K562 (cell line): ENCODE data around the gene APOM. TPM values are rescaled to one million over a fixed set of nuclear protein-coding genes. Genes with fewer than 3 reads are reported as not detected.
A peak's percentile ranks its signal among the peaks of the same experiment; 100 is the strongest.

Source experiments
- ARID1B ChIP-seq: fragments of 450-650 bp; IDR thresholded peaks from 2 replicates; pipeline ENCODE4 v1.6.1; 2016; ENCODE audit warnings: antibody characterized with exemption, mild to moderate bottlenecking, inconsistent platforms
- DIDO1 ChIP-seq: fragments of 450-650 bp; IDR thresholded peaks from 2 replicates; pipeline ENCODE4 v1.6.1; 2016; ENCODE audit warnings: low read depth, missing biosample characterization, missing genetic modification characterization
- HMGN3 ChIP-seq: IDR thresholded peaks from 2 replicates; pipeline ENCODE4 v1.6.1; 2011; ENCODE audit warnings: borderline replicate concordance, low read depth, mild to moderate bottlenecking, mixed read lengths, low read length; ENCODE audit not compliant: insufficient read length; ENCODE audit errors: extremely low read depth
- KDM2B ChIP-seq: fragments of 250-450 bp; sonication (Bioruptor Pico); IDR thresholded peaks from 2 replicates; pipeline ENCODE4 v1.8.0; 2021; ENCODE audit warnings: mild to moderate bottlenecking, moderate library complexity
- KHSRP ChIP-seq: fragments of 450-650 bp; IDR thresholded peaks from 2 replicates; pipeline ENCODE4 v1.6.1; 2017
- POLR2G ChIP-seq: fragments of 200-400 bp; formaldehyde crosslinking; IDR thresholded peaks from 2 replicates; pipeline ENCODE4 v1.6.1; 2017; ENCODE audit warnings: low read depth, mild to moderate bottlenecking, antibody characterized with exemption, low read length, moderate library complexity
- SUPT5H ChIP-seq: fragments of 450-650 bp; IDR thresholded peaks from 2 replicates; pipeline ENCODE4 v1.6.1; 2016
- TARDBP ChIP-seq: fragments of 450-650 bp; IDR thresholded peaks from 2 replicates; pipeline ENCODE4 v1.6.1; 2016
- TCFL5 ChIP-seq: fragments of 250-450 bp; sonication (Bioruptor Pico); conservative IDR thresholded peaks from 2 replicates; pipeline ENCODE4 v1.6.1; 2021; ENCODE audit warnings: mild to moderate bottlenecking, moderate library complexity, matching md5 sums
- TFAM ChIP-seq: fragments of 250-450 bp; sonication (Bioruptor Pico); conservative IDR thresholded peaks from 2 replicates; pipeline ENCODE4 v1.5.0; 2021; ENCODE audit warnings: mild to moderate bottlenecking, moderate library complexity
- ZBED1 ChIP-seq: IDR thresholded peaks from 2 replicates; pipeline ENCODE4 v1.6.1; 2014
- ZNF217 ChIP-seq: sonication (generic); formaldehyde crosslinking; IDR thresholded peaks from 2 replicates; pipeline ENCODE4 v1.8.0; 2022; ENCODE audit warnings: mild to moderate bottlenecking, missing genetic modification reagents
- ZNF507 ChIP-seq: conservative IDR thresholded peaks from 2 replicates; pipeline ENCODE4 v1.6.1; 2017; ENCODE audit warnings: missing genetic modification characterization, missing compliant biosample characterization
- ZNF586 ChIP-seq: fragments of 450-650 bp; formaldehyde crosslinking; conservative IDR thresholded peaks from 2 replicates; pipeline ENCODE4 v1.4.0; 2020; ENCODE audit warnings: mild to moderate bottlenecking, moderate library complexity
- ZNF695 ChIP-seq: fragments of 450-650 bp; formaldehyde crosslinking; IDR thresholded peaks from 2 replicates; pipeline ENCODE4 v1.4.0; 2020; ENCODE audit warnings: mild to moderate bottlenecking, moderate library complexity
- ZNF785 ChIP-seq: fragments of 250-450 bp; sonication (Bioruptor Pico); IDR thresholded peaks from 2 replicates; pipeline ENCODE4 v1.4.0; 2020; ENCODE audit warnings: mild to moderate bottlenecking
- polyA plus RNA-seq, 8 experiments: library from polyadenylated mRNA; depleted of rRNA in 4 of 8; stranded (reverse) in 5 of 8; unstranded in 3 of 8; fragments of >200 nt; fragmentation: Nextera tagmentation in 2 of 8; fragmentation: Illumina TruSeq in 1 of 8; extraction: Ambion mirVana in 2 of 8; extraction: Trizol in 1 of 8; gene quantifications; 2 replicates each; pipeline versions ENCODE4 v1.2.1 to v1.2.3, GENCODE V29; 2011 to 2014; ENCODE audit warnings: inconsistent platforms in 1 of 8, missing spikeins in 1 of 8
- total RNA-seq, 7 experiments: library from RNA; depleted of rRNA in 6 of 7; stranded (reverse); fragments of >200 nt in 6 of 7; fragmentation: Illumina TruSeq in 2 of 7; extraction: Trizol in 2 of 7; gene quantifications; 2 replicates each; pipeline versions ENCODE4 v1.2.1 to v1.2.3, GENCODE V29; 2011 to 2021; ENCODE audit warnings: low replicate concordance in 1 of 7
- TF ChIP-seq, protein P1 (sequence below): fragments of 250-450 bp; sonication (Bioruptor Pico); IDR thresholded peaks from 2 replicates; pipeline ENCODE4 v1.5.0; 2020; ENCODE audit warnings: mild to moderate bottlenecking, borderline replicate concordance
- TF ChIP-seq, protein P2 (sequence below), 2 experiments: IDR thresholded peaks; 2 replicates each; pipeline ENCODE4 v1.6.1; 2012; ENCODE audit warnings: improper control_type of control experiment in 2 of 2, low read depth in 2 of 2, low read length in 2 of 2, borderline replicate concordance in 1 of 2
- TF ChIP-seq, protein P3 (sequence below): sonication (generic); formaldehyde crosslinking; IDR thresholded peaks from 2 replicates; pipeline ENCODE4 v1.8.0; 2023; ENCODE audit warnings: mild to moderate bottlenecking, missing genetic modification reagents
- TF ChIP-seq, protein P4 (sequence below): sonication (generic); IDR thresholded peaks from 2 replicates; pipeline ENCODE4 v1.6.1; 2016

The APOM gene
- total and polyA plus RNA-seq, 9 of the 15 experiments (the other 6 are each of a cell fraction or from before 2014, with no cell fraction given): 5.7 to 24.3 (median 10.4) TPM

- TF ChIP-seq, protein P1, sequence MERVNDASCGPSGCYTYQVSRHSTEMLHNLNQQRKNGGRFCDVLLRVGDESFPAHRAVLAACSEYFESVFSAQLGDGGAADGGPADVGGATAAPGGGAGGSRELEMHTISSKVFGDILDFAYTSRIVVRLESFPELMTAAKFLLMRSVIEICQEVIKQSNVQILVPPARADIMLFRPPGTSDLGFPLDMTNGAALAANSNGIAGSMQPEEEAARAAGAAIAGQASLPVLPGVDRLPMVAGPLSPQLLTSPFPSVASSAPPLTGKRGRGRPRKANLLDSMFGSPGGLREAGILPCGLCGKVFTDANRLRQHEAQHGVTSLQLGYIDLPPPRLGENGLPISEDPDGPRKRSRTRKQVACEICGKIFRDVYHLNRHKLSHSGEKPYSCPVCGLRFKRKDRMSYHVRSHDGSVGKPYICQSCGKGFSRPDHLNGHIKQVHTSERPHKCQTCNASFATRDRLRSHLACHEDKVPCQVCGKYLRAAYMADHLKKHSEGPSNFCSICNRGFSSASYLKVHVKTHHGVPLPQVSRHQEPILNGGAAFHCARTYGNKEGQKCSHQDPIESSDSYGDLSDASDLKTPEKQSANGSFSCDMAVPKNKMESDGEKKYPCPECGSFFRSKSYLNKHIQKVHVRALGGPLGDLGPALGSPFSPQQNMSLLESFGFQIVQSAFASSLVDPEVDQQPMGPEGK (CRISPR knock-in tag): peak; percentile 39; the same call in 1 of the 2 replicates
- TF ChIP-seq, protein P2, sequence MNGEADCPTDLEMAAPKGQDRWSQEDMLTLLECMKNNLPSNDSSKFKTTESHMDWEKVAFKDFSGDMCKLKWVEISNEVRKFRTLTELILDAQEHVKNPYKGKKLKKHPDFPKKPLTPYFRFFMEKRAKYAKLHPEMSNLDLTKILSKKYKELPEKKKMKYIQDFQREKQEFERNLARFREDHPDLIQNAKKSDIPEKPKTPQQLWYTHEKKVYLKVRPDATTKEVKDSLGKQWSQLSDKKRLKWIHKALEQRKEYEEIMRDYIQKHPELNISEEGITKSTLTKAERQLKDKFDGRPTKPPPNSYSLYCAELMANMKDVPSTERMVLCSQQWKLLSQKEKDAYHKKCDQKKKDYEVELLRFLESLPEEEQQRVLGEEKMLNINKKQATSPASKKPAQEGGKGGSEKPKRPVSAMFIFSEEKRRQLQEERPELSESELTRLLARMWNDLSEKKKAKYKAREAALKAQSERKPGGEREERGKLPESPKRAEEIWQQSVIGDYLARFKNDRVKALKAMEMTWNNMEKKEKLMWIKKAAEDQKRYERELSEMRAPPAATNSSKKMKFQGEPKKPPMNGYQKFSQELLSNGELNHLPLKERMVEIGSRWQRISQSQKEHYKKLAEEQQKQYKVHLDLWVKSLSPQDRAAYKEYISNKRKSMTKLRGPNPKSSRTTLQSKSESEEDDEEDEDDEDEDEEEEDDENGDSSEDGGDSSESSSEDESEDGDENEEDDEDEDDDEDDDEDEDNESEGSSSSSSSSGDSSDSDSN (IDR thresholded peaks at IDR 0.05; ENCODE audit: borderline replicate concordance in 1 of 2, low read depth in 2 of 2, low read length in 2 of 2): no peak
- TF ChIP-seq ZBED1: no peak
- TF ChIP-seq, protein P3, sequence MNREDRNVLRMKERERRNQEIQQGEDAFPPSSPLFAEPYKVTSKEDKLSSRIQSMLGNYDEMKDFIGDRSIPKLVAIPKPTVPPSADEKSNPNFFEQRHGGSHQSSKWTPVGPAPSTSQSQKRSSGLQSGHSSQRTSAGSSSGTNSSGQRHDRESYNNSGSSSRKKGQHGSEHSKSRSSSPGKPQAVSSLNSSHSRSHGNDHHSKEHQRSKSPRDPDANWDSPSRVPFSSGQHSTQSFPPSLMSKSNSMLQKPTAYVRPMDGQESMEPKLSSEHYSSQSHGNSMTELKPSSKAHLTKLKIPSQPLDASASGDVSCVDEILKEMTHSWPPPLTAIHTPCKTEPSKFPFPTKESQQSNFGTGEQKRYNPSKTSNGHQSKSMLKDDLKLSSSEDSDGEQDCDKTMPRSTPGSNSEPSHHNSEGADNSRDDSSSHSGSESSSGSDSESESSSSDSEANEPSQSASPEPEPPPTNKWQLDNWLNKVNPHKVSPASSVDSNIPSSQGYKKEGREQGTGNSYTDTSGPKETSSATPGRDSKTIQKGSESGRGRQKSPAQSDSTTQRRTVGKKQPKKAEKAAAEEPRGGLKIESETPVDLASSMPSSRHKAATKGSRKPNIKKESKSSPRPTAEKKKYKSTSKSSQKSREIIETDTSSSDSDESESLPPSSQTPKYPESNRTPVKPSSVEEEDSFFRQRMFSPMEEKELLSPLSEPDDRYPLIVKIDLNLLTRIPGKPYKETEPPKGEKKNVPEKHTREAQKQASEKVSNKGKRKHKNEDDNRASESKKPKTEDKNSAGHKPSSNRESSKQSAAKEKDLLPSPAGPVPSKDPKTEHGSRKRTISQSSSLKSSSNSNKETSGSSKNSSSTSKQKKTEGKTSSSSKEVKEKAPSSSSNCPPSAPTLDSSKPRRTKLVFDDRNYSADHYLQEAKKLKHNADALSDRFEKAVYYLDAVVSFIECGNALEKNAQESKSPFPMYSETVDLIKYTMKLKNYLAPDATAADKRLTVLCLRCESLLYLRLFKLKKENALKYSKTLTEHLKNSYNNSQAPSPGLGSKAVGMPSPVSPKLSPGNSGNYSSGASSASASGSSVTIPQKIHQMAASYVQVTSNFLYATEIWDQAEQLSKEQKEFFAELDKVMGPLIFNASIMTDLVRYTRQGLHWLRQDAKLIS (CRISPR knock-in tag): no peak
- TF ChIP-seq ZNF217 (CRISPR knock-in tag): no peak
- TF ChIP-seq ZNF507: no peak
- TF ChIP-seq, protein P4, sequence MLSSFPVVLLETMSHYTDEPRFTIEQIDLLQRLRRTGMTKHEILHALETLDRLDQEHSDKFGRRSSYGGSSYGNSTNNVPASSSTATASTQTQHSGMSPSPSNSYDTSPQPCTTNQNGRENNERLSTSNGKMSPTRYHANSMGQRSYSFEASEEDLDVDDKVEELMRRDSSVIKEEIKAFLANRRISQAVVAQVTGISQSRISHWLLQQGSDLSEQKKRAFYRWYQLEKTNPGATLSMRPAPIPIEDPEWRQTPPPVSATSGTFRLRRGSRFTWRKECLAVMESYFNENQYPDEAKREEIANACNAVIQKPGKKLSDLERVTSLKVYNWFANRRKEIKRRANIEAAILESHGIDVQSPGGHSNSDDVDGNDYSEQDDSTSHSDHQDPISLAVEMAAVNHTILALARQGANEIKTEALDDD: no peak
- TF ChIP-seq ZNF586: no peak
- TF ChIP-seq HMGN3: no peak
- no peak for TF ChIP-seq KHSRP
- TF ChIP-seq TCFL5: no peak
- TF ChIP-seq KDM2B: no peak
- TF ChIP-seq ZNF785 (CRISPR knock-in tag): no peak
- TF ChIP-seq TFAM (CRISPR knock-in tag): no peak
- TF ChIP-seq POLR2G: peak; percentile 46; the same call in 1 of the 2 replicates
- no peak for TF ChIP-seq SUPT5H
- TF ChIP-seq ARID1B: no peak
- TF ChIP-seq TARDBP: no peak
- TF ChIP-seq ZNF695 (CRISPR knock-in tag): no peak
- no peak for TF ChIP-seq DIDO1 (tag)
Measured at GRCh38 chr6:31689249-31690110, 33.8 kb downstream of the APOM start (continued).
